GM23338 (cell line): ENCODE data around the gene ACADS. TPM values are rescaled to one million over a fixed set of nuclear protein-coding genes. Genes with fewer than 3 reads are reported as not detected.

Experiments
- ATAC-seq: fragments of 200-7000 bp; cut with Tn5 transposase; 3 replicates; pipeline ENCODE4 v1.9.1; 2020
- DNase-seq: peaks from one replicate; pipeline ENCODE4 v3.0.0-alpha.2; 2015; ENCODE audit warnings: low spot score
- H2AFZ ChIP-seq: fragments of 200-600 bp; sonication (generic); 2 replicates; pipeline ENCODE4 v1.8.0; 2016; ENCODE audit warnings: antibody characterized with exemption, mild to moderate bottlenecking, moderate library complexity
- H3F3A ChIP-seq: fragments of 200-600 bp; sonication (generic); replicated peaks from 2 replicates; pipeline ENCODE4 v1.8.0; 2017; ENCODE audit warnings: antibody characterized with exemption, mixed run types, low read depth
- H3K27ac ChIP-seq: fragments of 200-600 bp; sonication (generic); 2 replicates; pipeline ENCODE4 v1.6.1; 2016; ENCODE audit warnings: low read depth
- H3K27me3 ChIP-seq: fragments of 200-600 bp; sonication (generic); 2 replicates; pipeline ENCODE4 v1.8.0; 2016; ENCODE audit warnings: mild to moderate bottlenecking, mixed run types, moderate library complexity; ENCODE audit not compliant: insufficient read depth
- H3K36me3 ChIP-seq: fragments of 200-600 bp; sonication (generic); 2 replicates; pipeline ENCODE4 v1.8.0; 2016; ENCODE audit warnings: mild to moderate bottlenecking; ENCODE audit not compliant: insufficient read depth
- H3K4me1 ChIP-seq: fragments of 200-600 bp; sonication (generic); 2 replicates; pipeline ENCODE4 v1.8.0; 2016; ENCODE audit warnings: mild to moderate bottlenecking, moderate library complexity; ENCODE audit not compliant: insufficient read depth
- H3K4me2 ChIP-seq: fragments of 200-600 bp; sonication (generic); 2 replicates; pipeline ENCODE4 v1.7.1; 2017; ENCODE audit warnings: mixed run types
- H3K4me3 ChIP-seq: fragments of 200-600 bp; sonication (generic); 2 replicates; pipeline ENCODE4 v1.6.1; 2016; ENCODE audit warnings: mixed run types
- H3K79me2 ChIP-seq: fragments of 200-600 bp; sonication (generic); replicated peaks from 2 replicates; pipeline ENCODE4 v1.8.0; 2017; ENCODE audit warnings: mild to moderate bottlenecking; ENCODE audit not compliant: insufficient read depth
- H3K9me2 ChIP-seq: fragments of 200-600 bp; sonication (generic); 2 replicates; pipeline ENCODE4 v1.8.0; 2017; ENCODE audit not compliant: insufficient read depth
- H4K20me1 ChIP-seq: fragments of 200-600 bp; sonication (generic); replicated peaks from 2 replicates; pipeline ENCODE4 v1.8.0; 2017; ENCODE audit warnings: mild to moderate bottlenecking; ENCODE audit not compliant: insufficient read depth
- H3K27ac Mint-ChIP-seq: 2 replicates; pipeline ENCODE4 v1.8.0; 2020; ENCODE audit warnings: inconsistent platforms, mild to moderate bottlenecking, moderate library complexity, mixed read lengths
- H3K27me3 Mint-ChIP-seq: 3 replicates; pipeline ENCODE4 v1.8.0; 2022; ENCODE audit warnings: low read depth, mild to moderate bottlenecking, moderate library complexity, mixed read lengths, inconsistent platforms; ENCODE audit not compliant: insufficient read depth, poor library complexity
- H3K36me3 Mint-ChIP-seq: 3 replicates; pipeline ENCODE4 v1.8.0; 2021; ENCODE audit warnings: low read depth, mild to moderate bottlenecking, inconsistent platforms, moderate library complexity, mixed read lengths
- H3K4me1 Mint-ChIP-seq: 3 replicates; pipeline ENCODE4 v1.8.0; 2020; ENCODE audit warnings: mild to moderate bottlenecking, inconsistent platforms, mixed read lengths
- H3K4me3 Mint-ChIP-seq: 3 replicates; pipeline ENCODE4 v1.8.0; 2021; ENCODE audit warnings: moderate library complexity, mild to moderate bottlenecking, inconsistent platforms, mixed read lengths
- H3K9me3 Mint-ChIP-seq: 3 replicates; pipeline ENCODE4 v1.8.0; 2020; ENCODE audit warnings: moderate library complexity, mild to moderate bottlenecking, inconsistent platforms, mixed read lengths
- CREB1 ChIP-seq: fragments of 250-450 bp; sonication (Bioruptor Pico); IDR thresholded peaks from 2 replicates; pipeline ENCODE4 v1.5.0; 2020; ENCODE audit warnings: low read depth, mild to moderate bottlenecking, moderate library complexity
- CTCF ChIP-seq, 2 experiments: fragments of 200-600 bp in 1 of 2; sonication (generic) in 1 of 2; conservative IDR thresholded peaks; 2 replicates each; pipeline versions ENCODE4 v1.5.1 to v1.6.1; 2016 to 2017; ENCODE audit warnings: antibody characterized with exemption in 2 of 2, low read depth in 2 of 2, mild to moderate bottlenecking in 2 of 2, moderate library complexity in 1 of 2
- EZH2 ChIP-seq: fragments of 200-600 bp; sonication (generic); IDR thresholded peaks from one replicate; pipeline ENCODE4 v1.8.0; 2017; ENCODE audit warnings: antibody characterized with exemption, mild to moderate bottlenecking, low read depth; ENCODE audit not compliant: unreplicated experiment
- EZH2phosphoT487 ChIP-seq: fragments of 200-600 bp; sonication (generic); IDR thresholded peaks from one replicate; pipeline ENCODE4 v1.8.1; 2018; ENCODE audit warnings: antibody characterized with exemption; ENCODE audit not compliant: unreplicated experiment
- NANOG ChIP-seq: IDR thresholded peaks from 2 replicates; pipeline ENCODE4 v1.6.1; 2016; ENCODE audit warnings: antibody characterized with exemption, borderline replicate concordance
- REST ChIP-seq: IDR thresholded peaks from one replicate; pipeline ENCODE4 v1.6.1; 2018; ENCODE audit warnings: antibody characterized with exemption; ENCODE audit not compliant: unreplicated experiment
- ZNF114 ChIP-seq: fragments of 250-450 bp; sonication (Bioruptor Pico); IDR thresholded peaks from 2 replicates; pipeline ENCODE4 v1.5.0; 2020; ENCODE audit warnings: mild to moderate bottlenecking, moderate library complexity
- ZNF331 ChIP-seq: fragments of 250-450 bp; sonication (Bioruptor Pico); IDR thresholded peaks from 2 replicates; pipeline ENCODE4 v1.5.0; 2020; ENCODE audit warnings: low read depth, mild to moderate bottlenecking, moderate library complexity
- polyA plus RNA-seq: library from polyadenylated mRNA; unstranded; fragments of >200 nt; fragmentation: Nextera tagmentation; extraction: Ambion mirVana; gene quantifications from 2 replicates; pipeline ENCODE4 v1.2.1, GENCODE V29; 2016
- total RNA-seq: library from RNA; depleted of rRNA; stranded (reverse); fragments of >200 nt; shearing (Covaris generic); gene quantifications from 2 replicates; pipeline ENCODE4 v1.2.3, GENCODE V29; 2014
- TF ChIP-seq, protein P1 (sequence below): fragments of 250-450 bp; sonication (Bioruptor Pico); IDR thresholded peaks from 2 replicates; pipeline ENCODE4 v1.5.0; 2020; ENCODE audit warnings: mild to moderate bottlenecking, moderate library complexity

ACADS gene
- total and polyA plus RNA-seq, 2 experiments from 2014 or later = 3.1 to 5.7 TPM

DNA sequence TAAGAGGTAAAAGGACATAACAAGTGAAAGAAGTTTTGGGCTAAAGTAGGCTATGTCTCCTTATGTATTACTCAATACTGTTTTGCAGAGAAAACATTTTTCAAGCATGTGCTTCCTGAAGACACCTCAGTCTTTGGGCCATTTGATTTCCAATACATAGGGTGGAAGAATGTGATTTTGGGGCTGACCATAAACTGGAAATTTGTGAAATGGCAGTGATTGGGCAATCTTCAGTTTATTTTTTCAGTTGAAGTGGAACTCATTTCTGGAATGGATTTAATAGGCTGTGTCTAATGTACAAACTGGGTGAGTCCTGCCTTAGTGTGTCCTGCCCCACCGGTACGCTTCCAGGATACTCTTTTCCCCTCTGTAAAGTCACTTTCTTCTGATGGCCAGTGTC lies 2.8 kb upstream of the ACADS start (continued):
- TF ChIP-seq, protein P1, sequence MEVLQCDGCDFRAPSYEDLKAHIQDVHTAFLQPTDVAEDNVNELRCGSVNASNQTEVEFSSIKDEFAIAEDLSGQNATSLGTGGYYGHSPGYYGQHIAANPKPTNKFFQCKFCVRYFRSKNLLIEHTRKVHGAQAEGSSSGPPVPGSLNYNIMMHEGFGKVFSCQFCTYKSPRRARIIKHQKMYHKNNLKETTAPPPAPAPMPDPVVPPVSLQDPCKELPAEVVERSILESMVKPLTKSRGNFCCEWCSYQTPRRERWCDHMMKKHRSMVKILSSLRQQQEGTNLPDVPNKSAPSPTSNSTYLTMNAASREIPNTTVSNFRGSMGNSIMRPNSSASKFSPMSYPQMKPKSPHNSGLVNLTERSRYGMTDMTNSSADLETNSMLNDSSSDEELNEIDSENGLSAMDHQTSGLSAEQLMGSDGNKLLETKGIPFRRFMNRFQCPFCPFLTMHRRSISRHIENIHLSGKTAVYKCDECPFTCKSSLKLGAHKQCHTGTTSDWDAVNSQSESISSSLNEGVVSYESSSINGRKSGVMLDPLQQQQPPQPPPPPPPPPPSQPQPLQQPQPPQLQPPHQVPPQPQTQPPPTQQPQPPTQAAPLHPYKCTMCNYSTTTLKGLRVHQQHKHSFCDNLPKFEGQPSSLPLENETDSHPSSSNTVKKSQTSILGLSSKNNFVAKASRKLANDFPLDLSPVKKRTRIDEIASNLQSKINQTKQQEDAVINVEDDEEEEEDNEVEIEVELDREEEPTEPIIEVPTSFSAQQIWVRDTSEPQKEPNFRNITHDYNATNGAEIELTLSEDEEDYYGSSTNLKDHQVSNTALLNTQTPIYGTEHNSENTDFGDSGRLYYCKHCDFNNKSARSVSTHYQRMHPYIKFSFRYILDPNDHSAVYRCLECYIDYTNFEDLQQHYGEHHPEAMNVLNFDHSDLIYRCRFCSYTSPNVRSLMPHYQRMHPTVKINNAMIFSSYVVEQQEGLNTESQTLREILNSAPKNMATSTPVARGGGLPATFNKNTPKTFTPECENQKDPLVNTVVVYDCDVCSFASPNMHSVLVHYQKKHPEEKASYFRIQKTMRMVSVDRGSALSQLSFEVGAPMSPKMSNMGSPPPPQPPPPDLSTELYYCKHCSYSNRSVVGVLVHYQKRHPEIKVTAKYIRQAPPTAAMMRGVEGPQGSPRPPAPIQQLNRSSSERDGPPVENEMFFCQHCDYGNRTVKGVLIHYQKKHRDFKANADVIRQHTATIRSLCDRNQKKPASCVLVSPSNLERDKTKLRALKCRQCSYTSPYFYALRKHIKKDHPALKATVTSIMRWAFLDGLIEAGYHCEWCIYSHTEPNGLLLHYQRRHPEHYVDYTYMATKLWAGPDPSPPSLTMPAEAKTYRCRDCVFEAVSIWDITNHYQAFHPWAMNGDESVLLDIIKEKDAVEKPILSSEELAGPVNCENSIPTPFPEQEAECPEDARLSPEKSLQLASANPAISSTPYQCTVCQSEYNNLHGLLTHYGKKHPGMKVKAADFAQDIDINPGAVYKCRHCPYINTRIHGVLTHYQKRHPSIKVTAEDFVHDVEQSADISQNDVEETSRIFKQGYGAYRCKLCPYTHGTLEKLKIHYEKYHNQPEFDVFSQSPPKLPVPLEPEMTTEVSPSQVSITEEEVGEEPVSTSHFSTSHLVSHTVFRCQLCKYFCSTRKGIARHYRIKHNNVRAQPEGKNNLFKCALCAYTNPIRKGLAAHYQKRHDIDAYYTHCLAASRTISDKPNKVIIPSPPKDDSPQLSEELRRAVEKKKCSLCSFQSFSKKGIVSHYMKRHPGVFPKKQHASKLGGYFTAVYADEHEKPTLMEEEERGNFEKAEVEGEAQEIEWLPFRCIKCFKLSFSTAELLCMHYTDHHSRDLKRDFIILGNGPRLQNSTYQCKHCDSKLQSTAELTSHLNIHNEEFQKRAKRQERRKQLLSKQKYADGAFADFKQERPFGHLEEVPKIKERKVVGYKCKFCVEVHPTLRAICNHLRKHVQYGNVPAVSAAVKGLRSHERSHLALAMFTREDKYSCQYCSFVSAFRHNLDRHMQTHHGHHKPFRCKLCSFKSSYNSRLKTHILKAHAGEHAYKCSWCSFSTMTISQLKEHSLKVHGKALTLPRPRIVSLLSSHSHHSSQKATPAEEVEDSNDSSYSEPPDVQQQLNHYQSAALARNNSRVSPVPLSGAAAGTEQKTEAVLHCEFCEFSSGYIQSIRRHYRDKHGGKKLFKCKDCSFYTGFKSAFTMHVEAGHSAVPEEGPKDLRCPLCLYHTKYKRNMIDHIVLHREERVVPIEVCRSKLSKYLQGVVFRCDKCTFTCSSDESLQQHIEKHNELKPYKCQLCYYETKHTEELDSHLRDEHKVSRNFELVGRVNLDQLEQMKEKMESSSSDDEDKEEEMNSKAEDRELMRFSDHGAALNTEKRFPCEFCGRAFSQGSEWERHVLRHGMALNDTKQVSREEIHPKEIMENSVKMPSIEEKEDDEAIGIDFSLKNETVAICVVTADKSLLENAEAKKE (CRISPR knock-in tag) = no peak
- TF ChIP-seq EZH2 = no peak
- no peak for TF ChIP-seq REST
- TF ChIP-seq ZNF331 = no peak

GRCh38 chr12:120724720-120725119 lies 906 bp upstream of the ACADS start:
- Histone ChIP-seq H3K27ac (no peak overlapping the region), H2AFZ (no peak overlapping the region), H3F3A (peaks cover 20% of the 10 kb centered on the region), H4K20me1 (peaks cover 20% of the 10 kb centered on the region), H3K4me1 (peaks cover 11% of the 10 kb centered on the region), H3K79me2 (no peaks in the 10 kb centered on the region), H3K36me3 (peaks cover 22% of the 10 kb centered on the region), H3K9me2 (no peaks in the 10 kb centered on the region), H3K4me2 (peak overlapping the region; percentile 83), H3K27me3 (no peaks in the 10 kb centered on the region), H3K4me3 (peak overlapping the region; percentile 58)
- H3K4me1 Mint-ChIP-seq = peaks cover 15% of the 10 kb centered on the region
- H3K27me3 Mint-ChIP-seq = peaks cover 4% of the 10 kb centered on the region
- peaks cover 46% of the 10 kb centered on the region for H3K36me3 Mint-ChIP-seq
- H3K27ac Mint-ChIP-seq = no peak overlapping the region
- no peaks in the 10 kb centered on the region; the same call in 2 of the 3 replicates for H3K9me3 Mint-ChIP-seq
- H3K4me3 Mint-ChIP-seq = peak overlapping the region; percentile 80
- ATAC-seq (no peak), DNase-seq (no peak)
- TF ChIP-seq EZH2phosphoT487 (no peak), NANOG (no peak), CREB1 (CRISPR knock-in tag) (no peak), ZNF331 (no peak), EZH2 (no peak), ZNF114 (CRISPR knock-in tag) (no peak), CTCF (conservative IDR thresholded peaks at IDR 0.05; ENCODE audit: low read depth in 2 of 2) (no peak)
